Neural cell (in vitro differentiated cells): ENCODE data around the gene NOD2.
A peak's percentile ranks its signal among the peaks of the same experiment; 100 is the strongest.

Experiments used
- CTCF ChIP-seq: fragments of 450-650 bp; IDR thresholded peaks from 2 replicates; pipeline ENCODE4 v1.5.1; 2014; ENCODE audit warnings: antibody characterized with exemption, mild to moderate bottlenecking, moderate library complexity; ENCODE audit not compliant: poor library complexity, severe bottlenecking
- EZH2 ChIP-seq: fragments of 200-600, 300-800 bp; shearing (Covaris generic), sonication (generic); IDR thresholded peaks from 2 replicates; pipeline ENCODE4 v1.6.1; 2014; ENCODE audit warnings: antibody characterized with exemption, low read length, borderline replicate concordance, mild to moderate bottlenecking; ENCODE audit not compliant: insufficient read depth, poor library complexity, severe bottlenecking
- POLR2AphosphoS5 ChIP-seq: IDR thresholded peaks from 2 replicates; pipeline ENCODE4 v1.6.1; 2012
- RAD21 ChIP-seq: fragments of 450-650 bp; conservative IDR thresholded peaks from 2 replicates; pipeline ENCODE4 v1.6.1; 2014; ENCODE audit warnings: antibody characterized with exemption, mild to moderate bottlenecking, moderate library complexity
- TAF1 ChIP-seq: IDR thresholded peaks from 2 replicates; pipeline ENCODE4 v1.6.1; 2012; ENCODE audit warnings: low read depth

- TF ChIP-seq RAD21 (no peak), CTCF (no peak), POLR2AphosphoS5 (peak; percentile 43), EZH2 (no peak), TAF1 (no peak)
These were observed 63.1 kb downstream of the NOD2 start for GRCh38 chr16:50756473-50756872.
